Astrocyte of the cerebellum (primary cell): ENCODE measurements around the gene RPH3AL.

ENCODE experiments used
- DNase-seq: peaks from one replicate; pipeline ENCODE4 v3.0.0-alpha.2; 2011; ENCODE audit warnings: low read depth
- H3K4me3 ChIP-seq: 2 replicates; pipeline ENCODE4 v1.5.1; 2011; ENCODE audit warnings: mild to moderate bottlenecking, low read depth, low read length, moderate library complexity
- in situ Hi-C: cut with HindIII; loops from 2 replicates; pipeline ENCODE4 v1.10.0; 2017; ENCODE audit warnings: low sequenced_read_pairs
- TF ChIP-seq, protein P1 (sequence below): IDR thresholded peaks from 2 replicates; pipeline ENCODE4 v1.5.1; 2012; ENCODE audit warnings: low read length, low read depth, moderate library complexity, mild to moderate bottlenecking; ENCODE audit errors: missing control alignments

RPH3AL gene, protein sequence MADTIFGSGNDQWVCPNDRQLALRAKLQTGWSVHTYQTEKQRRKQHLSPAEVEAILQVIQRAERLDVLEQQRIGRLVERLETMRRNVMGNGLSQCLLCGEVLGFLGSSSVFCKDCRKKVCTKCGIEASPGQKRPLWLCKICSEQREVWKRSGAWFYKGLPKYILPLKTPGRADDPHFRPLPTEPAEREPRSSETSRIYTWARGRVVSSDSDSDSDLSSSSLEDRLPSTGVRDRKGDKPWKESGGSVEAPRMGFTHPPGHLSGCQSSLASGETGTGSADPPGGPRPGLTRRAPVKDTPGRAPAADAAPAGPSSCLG

DNA sequence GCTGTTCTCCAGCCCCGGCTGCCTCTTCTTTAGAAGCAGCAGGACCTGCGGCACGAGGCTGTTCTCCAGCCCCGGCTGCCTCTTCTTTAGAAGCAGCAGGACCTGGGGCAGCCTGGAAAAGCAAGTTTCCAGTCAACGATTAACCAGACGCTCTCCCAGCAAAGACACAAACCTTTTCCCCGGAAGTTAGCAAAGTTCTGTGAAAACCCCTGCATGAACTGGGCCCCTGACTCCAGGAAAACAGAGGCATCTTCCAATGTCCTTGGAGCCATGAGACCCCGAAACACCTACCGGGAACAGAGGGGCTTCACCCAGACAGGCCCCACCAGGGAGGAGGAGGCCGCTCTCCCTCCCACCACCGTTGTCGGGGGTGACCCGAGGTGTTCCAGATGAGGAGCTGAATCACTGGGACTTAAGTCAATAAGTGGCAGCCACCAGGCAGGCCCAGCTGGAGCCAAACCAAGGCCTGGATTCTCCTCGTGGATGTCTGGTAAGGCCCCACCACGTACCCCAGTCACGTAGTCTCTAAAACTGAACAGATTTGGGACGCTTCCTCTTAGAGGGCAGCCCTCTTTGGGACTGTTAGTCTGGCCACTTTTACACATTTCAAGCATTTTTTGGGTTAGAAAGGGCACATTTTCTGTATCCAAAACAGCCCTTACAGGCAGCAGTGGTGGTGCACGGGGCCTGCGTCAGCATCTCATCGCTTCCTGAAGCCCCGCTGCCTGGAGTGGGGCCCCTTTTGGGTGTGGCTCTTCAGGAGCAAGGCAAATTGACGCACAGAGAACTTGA, at the start of gene RPH3AL:
Gene RPH3AL (minus strand): TSS at position 387 of the 792 bp plus-strand sequence. CDS start 25,264 bp downstream, outside the sequence.
- TF ChIP-seq, protein P1, sequence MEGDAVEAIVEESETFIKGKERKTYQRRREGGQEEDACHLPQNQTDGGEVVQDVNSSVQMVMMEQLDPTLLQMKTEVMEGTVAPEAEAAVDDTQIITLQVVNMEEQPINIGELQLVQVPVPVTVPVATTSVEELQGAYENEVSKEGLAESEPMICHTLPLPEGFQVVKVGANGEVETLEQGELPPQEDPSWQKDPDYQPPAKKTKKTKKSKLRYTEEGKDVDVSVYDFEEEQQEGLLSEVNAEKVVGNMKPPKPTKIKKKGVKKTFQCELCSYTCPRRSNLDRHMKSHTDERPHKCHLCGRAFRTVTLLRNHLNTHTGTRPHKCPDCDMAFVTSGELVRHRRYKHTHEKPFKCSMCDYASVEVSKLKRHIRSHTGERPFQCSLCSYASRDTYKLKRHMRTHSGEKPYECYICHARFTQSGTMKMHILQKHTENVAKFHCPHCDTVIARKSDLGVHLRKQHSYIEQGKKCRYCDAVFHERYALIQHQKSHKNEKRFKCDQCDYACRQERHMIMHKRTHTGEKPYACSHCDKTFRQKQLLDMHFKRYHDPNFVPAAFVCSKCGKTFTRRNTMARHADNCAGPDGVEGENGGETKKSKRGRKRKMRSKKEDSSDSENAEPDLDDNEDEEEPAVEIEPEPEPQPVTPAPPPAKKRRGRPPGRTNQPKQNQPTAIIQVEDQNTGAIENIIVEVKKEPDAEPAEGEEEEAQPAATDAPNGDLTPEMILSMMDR: no peak
- no peak within 1 kb of the TSS for H3K4me3 ChIP-seq
- no peak for DNase-seq
- in situ Hi-C loops: no loop called here

DNA sequence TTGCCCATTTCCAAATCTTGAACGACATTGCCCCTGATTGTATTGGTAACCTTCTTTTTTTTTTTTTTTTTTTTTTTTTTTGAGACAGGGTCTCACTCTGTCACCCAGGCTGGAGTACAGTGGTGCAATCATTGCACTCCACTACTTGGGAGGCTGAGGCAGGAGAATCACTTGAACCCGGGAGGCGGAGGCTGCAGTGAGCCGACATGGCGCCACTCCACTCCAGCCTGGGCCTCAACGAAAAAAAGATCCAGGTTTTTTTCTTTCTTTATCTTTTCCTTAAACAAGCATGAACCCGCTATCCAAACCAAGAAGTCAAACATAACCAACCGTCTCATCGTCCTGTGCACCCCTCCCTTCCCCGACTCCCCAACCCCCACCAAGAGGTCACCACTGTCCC, 47.6 kb upstream of the RPH3AL start:
- in situ Hi-C loops: no loop called here

DNA sequence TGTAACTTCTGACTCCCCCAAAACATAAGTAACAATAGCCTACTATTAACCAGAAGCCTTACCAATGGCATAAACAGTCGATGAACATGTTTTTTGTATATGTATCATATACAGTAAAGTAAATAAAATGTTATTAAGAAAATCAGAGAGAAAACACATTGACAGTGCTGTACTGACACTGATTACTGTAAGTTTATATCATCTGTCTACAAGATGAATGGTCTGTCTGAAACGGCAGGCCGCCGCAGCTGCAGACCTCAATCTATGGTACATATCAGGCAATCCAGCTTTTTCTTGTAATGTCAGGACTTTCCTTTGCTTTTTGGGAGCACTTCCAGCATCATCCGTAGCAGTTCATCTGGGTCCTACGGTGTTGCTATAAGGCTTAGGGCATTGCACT, 44.2 kb upstream of the RPH3AL start:
- H3K4me3 ChIP-seq: no peak overlapping the region
- DNase-seq: no peak
- in situ Hi-C loops: no loop called here
- TF ChIP-seq, protein P1: no peak

More for the DNA sequence above, 47.6 kb upstream of the RPH3AL start:
- H3K4me3 ChIP-seq: no peak overlapping the region
- TF ChIP-seq, protein P1: no peak
- no peak for DNase-seq

DNA sequence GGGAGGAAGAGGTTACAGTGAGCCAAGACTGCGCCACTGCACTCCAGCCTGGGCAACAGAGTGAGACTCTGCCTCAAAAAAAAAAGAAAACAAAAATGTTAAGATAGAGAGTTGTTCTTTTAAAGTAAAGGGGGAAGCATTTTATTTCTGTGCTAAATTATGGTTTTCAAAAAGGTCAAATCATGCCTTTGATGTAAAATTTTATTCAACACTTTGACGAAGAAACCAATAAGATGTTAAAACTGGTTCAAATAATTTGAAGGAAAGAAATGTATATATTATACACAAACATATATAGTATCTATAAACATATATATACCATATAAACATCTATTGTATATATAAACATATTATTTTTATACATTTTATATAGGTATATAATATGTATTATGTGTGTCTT, 43.4 kb upstream of the RPH3AL start:
- no peak overlapping the region for H3K4me3 ChIP-seq
- in situ Hi-C loops: no loop called here
- DNase-seq: no peak
- TF ChIP-seq, protein P1: no peak

DNA sequence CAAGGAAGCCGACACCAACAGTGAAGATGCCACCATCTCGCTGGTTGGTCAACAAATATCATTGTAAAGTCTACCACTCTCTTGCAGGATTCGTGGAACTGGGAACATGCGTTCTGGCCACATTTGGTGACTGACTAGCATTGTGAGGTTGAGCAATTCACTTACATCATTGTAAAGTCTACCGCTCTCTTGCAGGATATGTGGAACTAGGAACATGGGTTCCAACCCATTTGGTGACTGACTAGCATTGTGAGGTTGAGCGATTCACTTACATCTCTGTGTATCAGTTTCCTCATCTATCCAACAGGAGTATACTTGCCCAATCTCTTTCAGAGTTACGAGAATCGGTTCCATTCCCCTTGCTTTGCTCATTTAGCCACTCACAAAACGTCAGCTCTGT, 42.6 kb upstream of the RPH3AL start:
- H3K4me3 ChIP-seq: no peak overlapping the region
- no peak for DNase-seq
- in situ Hi-C loops: no loop called here
- TF ChIP-seq, protein P1: no peak

DNA sequence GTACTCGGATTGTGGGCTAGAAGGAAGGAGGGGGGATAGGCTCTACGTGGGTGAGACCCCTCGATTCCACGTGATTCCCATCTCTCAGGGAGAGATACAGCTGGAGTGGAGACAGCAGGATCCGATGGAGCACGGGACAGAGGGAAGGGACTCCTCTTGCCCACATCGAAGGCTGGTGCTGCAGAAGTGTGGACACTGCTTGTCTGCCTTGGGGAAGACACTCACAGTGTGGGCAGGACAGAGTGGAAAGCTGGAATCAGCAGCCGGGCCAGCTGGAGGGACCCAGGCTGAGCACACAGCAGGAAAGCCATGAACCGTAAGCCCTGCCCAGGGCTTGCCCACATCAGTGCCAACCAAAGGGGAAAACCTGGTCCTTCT, 42.1 kb upstream of the RPH3AL start:
- in situ Hi-C loops: no loop called here
- TF ChIP-seq, protein P1: no peak
- no peak overlapping the region for H3K4me3 ChIP-seq
- no peak for DNase-seq
